ENCODE measurements around the gene SLC7A14.

- TF ChIP-seq CTCF (IDR thresholded peaks at IDR 0.05) (no peak), POLR2A (IDR thresholded peaks at IDR 0.05) (no peak), POLR2AphosphoS5 (IDR thresholded peaks at IDR 0.05) (no peak)
These were observed 145.5 kb downstream of the SLC7A14 start for GRCh38 chr3:170440344-170440743.
